Liver (tissue), 9 donors: ENCODE results near the gene ABTB2. TPM values are rescaled to one million over a fixed set of nuclear protein-coding genes. Genes with fewer than 3 reads are reported as not detected.

Source experiments
- DNase-seq: peaks from one replicate; pipeline ENCODE4 v3.0.0-alpha.2; 2017; ENCODE audit warnings: low spot score
- H3K27ac ChIP-seq, 2 donors: one replicate each; pipeline ENCODE4 v1.7.0; 2013; ENCODE audit warnings: inconsistent platforms in 2 of 2, low read length in 2 of 2, control low read depth in 1 of 2, low read depth in 1 of 2, mild to moderate bottlenecking in 1 of 2
- H3K27me3 ChIP-seq, 4 donors: one replicate each; pipeline versions ENCODE4 v1.6.1 to v1.7.0; 2013; ENCODE audit warnings: low read length in 3 of 4, inconsistent platforms in 1 of 4, mild to moderate bottlenecking in 1 of 4, moderate library complexity in 1 of 4; ENCODE audit not compliant: control insufficient read depth in 4 of 4, insufficient read depth in 4 of 4
- H3K36me3 ChIP-seq, 4 donors: one replicate each; pipeline versions ENCODE4 v1.6.1 to v1.7.0; 2013; ENCODE audit warnings: low read length in 3 of 4, mild to moderate bottlenecking in 3 of 4, low read depth in 1 of 4, moderate library complexity in 1 of 4; ENCODE audit not compliant: control insufficient read depth in 4 of 4, insufficient read depth in 3 of 4
- H3K4me1 ChIP-seq, 4 donors: one replicate each; pipeline versions ENCODE4 v1.6.1 to v1.7.0; 2013; ENCODE audit warnings: low read length in 3 of 4, mild to moderate bottlenecking in 3 of 4, moderate library complexity in 1 of 4; ENCODE audit not compliant: control insufficient read depth in 4 of 4, insufficient read depth in 4 of 4
- H3K4me3 ChIP-seq, 3 donors: one replicate each; pipeline versions ENCODE4 v1.6.1 to v1.7.0; 2013; ENCODE audit warnings: low read length in 3 of 3, control low read depth in 1 of 3, low read depth in 1 of 3, mild to moderate bottlenecking in 1 of 3
- H3K9ac ChIP-seq, 2 donors: one replicate each; pipeline ENCODE4 v1.7.0; 2013; ENCODE audit warnings: low read length in 2 of 2, mild to moderate bottlenecking in 2 of 2, moderate library complexity in 2 of 2, control low read depth in 1 of 2, low read depth in 1 of 2
- H3K9me3 ChIP-seq, 4 donors: one replicate each; pipeline versions ENCODE4 v1.6.1 to v1.7.0; 2013; ENCODE audit warnings: low read length in 3 of 4; ENCODE audit not compliant: control insufficient read depth in 4 of 4
- EGR1 ChIP-seq, 2 donors: IDR thresholded peaks; 2 replicates each; pipeline ENCODE4 v1.6.1; 2016 to 2018; ENCODE audit warnings: antibody characterized with exemption in 2 of 2, low read depth in 2 of 2
- FOXA1 ChIP-seq: IDR thresholded peaks from 2 replicates; pipeline ENCODE4 v1.6.1; 2016; ENCODE audit warnings: antibody characterized with exemption
- FOXA2 ChIP-seq: IDR thresholded peaks from 2 replicates; pipeline ENCODE4 v1.6.1; 2016; ENCODE audit warnings: antibody characterized with exemption
- GABPA ChIP-seq, 2 donors: IDR thresholded peaks in 1 of 2; conservative IDR thresholded peaks in 1 of 2; 2 replicates each; pipeline ENCODE4 v1.6.1; 2016; ENCODE audit warnings: antibody characterized with exemption in 2 of 2, mild to moderate bottlenecking in 1 of 2, moderate library complexity in 1 of 2
- HNF4A ChIP-seq, 2 donors: conservative IDR thresholded peaks; 2 replicates each; pipeline ENCODE4 v1.6.1; 2016; ENCODE audit warnings: antibody characterized with exemption in 2 of 2, mild to moderate bottlenecking in 2 of 2
- HNF4G ChIP-seq: IDR thresholded peaks from 2 replicates; pipeline ENCODE4 v1.6.1; 2016; ENCODE audit warnings: antibody characterized with exemption
- NR2F2 ChIP-seq: IDR thresholded peaks from 2 replicates; pipeline ENCODE4 v1.6.1; 2016; ENCODE audit warnings: antibody characterized with exemption
- RAD21 ChIP-seq, 2 donors: IDR thresholded peaks; 2 replicates each; pipeline ENCODE4 v1.6.1; 2016; ENCODE audit warnings: antibody characterized with exemption in 2 of 2, mild to moderate bottlenecking in 2 of 2
- RXRA ChIP-seq, 2 donors: IDR thresholded peaks; 2 replicates each; pipeline ENCODE4 v1.6.1; 2017 to 2018; ENCODE audit warnings: antibody characterized with exemption in 2 of 2, mild to moderate bottlenecking in 1 of 2
- SP1 ChIP-seq: IDR thresholded peaks from 2 replicates; pipeline ENCODE4 v1.6.1; 2018; ENCODE audit warnings: antibody characterized with exemption, mild to moderate bottlenecking
- TAF1 ChIP-seq: conservative IDR thresholded peaks from 2 replicates; pipeline ENCODE4 v1.6.1; 2016; ENCODE audit warnings: antibody characterized with exemption, mild to moderate bottlenecking
- YY1 ChIP-seq: IDR thresholded peaks from 2 replicates; pipeline ENCODE4 v1.6.1; 2016; ENCODE audit warnings: antibody characterized with exemption, mild to moderate bottlenecking
- WGBS: extraction: QIAGEN DNeasy Blood & Tissue Kit; methylation state at CpG from one replicate; pipeline ENCODE4 v1.1.7; 2013; 5-methylcytosine and 5-hydroxymethylcytosine counted together
- polyA plus RNA-seq, 2 donors: library from polyadenylated mRNA; stranded (reverse) in 1 of 2; unstranded in 1 of 2; fragments of 200-250 nt in 1 of 2; fragments of >200 nt in 1 of 2; fragmentation: Nextera tagmentation in 1 of 2; extraction: Ambion mirVana in 1 of 2; gene quantifications; one replicate each; pipeline versions ENCODE4 v1.2.1 to v1.2.3, GENCODE V29; 2013 to 2015
- total RNA-seq, 2 donors: library from RNA; depleted of rRNA; stranded (reverse); fragments of >200 nt; gene quantifications; one replicate each; pipeline ENCODE4 v1.2.3, GENCODE V29; 2014
- TF ChIP-seq, protein P1 (sequence below): fragments of 150-350 bp; IDR thresholded peaks from 2 replicates; pipeline ENCODE4 v1.5.1; 2017; ENCODE audit warnings: improper control_type of control experiment, low read depth, low read length; ENCODE audit not compliant: missing input control
- TF ChIP-seq, protein P2 (sequence below): IDR thresholded peaks from 2 replicates; pipeline ENCODE4 v1.6.1; 2016; ENCODE audit warnings: antibody characterized with exemption
- TF ChIP-seq, protein P3 (sequence below): IDR thresholded peaks from 2 replicates; pipeline ENCODE4 v1.6.1; 2016; ENCODE audit warnings: antibody characterized with exemption
- TF ChIP-seq, protein P4 (sequence below): IDR thresholded peaks from 2 replicates; pipeline ENCODE4 v1.6.1; 2016; ENCODE audit warnings: antibody characterized with exemption
- TF ChIP-seq, protein P5 (sequence below): IDR thresholded peaks from 2 replicates; pipeline ENCODE4 v1.6.1; 2016; ENCODE audit warnings: antibody characterized with exemption, mild to moderate bottlenecking
- donor health status: healthy.
- donor health status: healthy.
- donor health status: healthy.
- donor health status: healthy.
- donor health status: healthy.

Gene ABTB2
- total and polyA plus RNA-seq, 4 donors, result 2.4 to 8.9 (median 6.1) TPM

DNA sequence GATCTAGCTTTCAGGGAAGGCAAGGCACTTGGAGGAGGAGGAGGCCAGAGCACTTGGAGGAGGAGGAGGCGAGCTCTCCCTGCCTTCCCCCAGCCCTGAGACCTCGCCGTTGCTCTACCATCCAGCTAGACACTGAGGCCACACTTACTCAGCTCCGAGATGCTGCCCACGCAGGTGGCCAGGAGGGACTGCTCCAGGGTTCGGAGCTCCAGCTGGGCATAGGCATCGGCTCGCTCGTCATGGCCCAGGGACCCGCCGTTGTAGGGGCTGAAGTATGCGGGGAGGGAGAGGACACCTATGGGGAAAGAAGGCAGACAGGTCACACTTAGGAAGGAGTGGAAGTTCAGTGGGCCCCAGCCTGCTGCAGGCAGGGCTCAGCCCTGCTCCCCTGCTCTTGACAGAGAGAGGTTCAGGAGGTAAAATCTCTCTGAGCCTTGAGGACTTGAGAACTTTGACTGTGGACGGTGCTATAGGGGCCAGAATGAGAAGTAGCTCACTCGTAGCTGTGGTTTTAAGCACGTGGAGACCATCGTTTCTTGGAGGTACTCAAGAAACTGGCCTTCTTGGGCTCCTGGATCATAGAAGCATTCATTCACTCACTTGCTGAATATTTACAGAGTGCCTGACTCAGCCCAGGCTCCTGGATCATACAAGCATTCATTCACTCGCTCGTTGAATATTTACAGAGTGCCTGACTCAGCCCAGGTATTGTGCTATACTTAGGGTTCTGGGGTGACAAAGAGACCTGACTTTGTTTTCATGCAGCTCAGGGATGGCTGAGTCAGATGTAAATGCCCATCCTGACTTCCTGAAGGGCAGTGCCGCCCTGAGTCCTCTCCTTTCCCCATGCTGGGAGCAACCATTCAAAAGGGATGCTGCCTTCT lies 153.2 kb downstream of the ABTB2 start:
- 88% methylated on average over 19 of the region's 19 CpGs for WGBS
- no peaks in the 10 kb centered on the region for H3K9me3 ChIP-seq
- peaks cover 0 to 7% (median 2%) of the 10 kb centered on the region in 4 donors for H3K36me3 ChIP-seq
- no peak overlapping the region for H3K4me3 ChIP-seq
- no peak overlapping the region for H3K9ac ChIP-seq
- H3K27me3 ChIP-seq, result no peaks in the 10 kb centered on the region
- H3K4me1 ChIP-seq, result no peaks in the 10 kb centered on the region
- TF ChIP-seq TAF1, result no peak
- TF ChIP-seq, protein P1, sequence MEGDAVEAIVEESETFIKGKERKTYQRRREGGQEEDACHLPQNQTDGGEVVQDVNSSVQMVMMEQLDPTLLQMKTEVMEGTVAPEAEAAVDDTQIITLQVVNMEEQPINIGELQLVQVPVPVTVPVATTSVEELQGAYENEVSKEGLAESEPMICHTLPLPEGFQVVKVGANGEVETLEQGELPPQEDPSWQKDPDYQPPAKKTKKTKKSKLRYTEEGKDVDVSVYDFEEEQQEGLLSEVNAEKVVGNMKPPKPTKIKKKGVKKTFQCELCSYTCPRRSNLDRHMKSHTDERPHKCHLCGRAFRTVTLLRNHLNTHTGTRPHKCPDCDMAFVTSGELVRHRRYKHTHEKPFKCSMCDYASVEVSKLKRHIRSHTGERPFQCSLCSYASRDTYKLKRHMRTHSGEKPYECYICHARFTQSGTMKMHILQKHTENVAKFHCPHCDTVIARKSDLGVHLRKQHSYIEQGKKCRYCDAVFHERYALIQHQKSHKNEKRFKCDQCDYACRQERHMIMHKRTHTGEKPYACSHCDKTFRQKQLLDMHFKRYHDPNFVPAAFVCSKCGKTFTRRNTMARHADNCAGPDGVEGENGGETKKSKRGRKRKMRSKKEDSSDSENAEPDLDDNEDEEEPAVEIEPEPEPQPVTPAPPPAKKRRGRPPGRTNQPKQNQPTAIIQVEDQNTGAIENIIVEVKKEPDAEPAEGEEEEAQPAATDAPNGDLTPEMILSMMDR, result no peak
- TF ChIP-seq HNF4G, result no peak
- TF ChIP-seq EGR1 (IDR thresholded peaks at IDR 0.05; ENCODE audit: low read depth in 2 of 2), result no peak
- TF ChIP-seq, protein P2, sequence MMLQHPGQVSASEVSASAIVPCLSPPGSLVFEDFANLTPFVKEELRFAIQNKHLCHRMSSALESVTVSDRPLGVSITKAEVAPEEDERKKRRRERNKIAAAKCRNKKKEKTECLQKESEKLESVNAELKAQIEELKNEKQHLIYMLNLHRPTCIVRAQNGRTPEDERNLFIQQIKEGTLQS, result no peak
- TF ChIP-seq RAD21 (IDR thresholded peaks at IDR 0.05), result no peak
- TF ChIP-seq, protein P3, sequence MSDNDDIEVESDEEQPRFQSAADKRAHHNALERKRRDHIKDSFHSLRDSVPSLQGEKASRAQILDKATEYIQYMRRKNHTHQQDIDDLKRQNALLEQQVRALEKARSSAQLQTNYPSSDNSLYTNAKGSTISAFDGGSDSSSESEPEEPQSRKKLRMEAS, result no peak
- no peak for TF ChIP-seq GABPA (IDR thresholded peaks at IDR 0.05 in 1 of 2, conservative IDR thresholded peaks at IDR 0.05 in 1 of 2)
- no peak for TF ChIP-seq RXRA (IDR thresholded peaks at IDR 0.05)
- TF ChIP-seq HNF4A (conservative IDR thresholded peaks at IDR 0.05), result no peak
- TF ChIP-seq YY1, result no peak
- no peak overlapping the region for H3K27ac ChIP-seq
- DNase-seq, result no peak

DNA sequence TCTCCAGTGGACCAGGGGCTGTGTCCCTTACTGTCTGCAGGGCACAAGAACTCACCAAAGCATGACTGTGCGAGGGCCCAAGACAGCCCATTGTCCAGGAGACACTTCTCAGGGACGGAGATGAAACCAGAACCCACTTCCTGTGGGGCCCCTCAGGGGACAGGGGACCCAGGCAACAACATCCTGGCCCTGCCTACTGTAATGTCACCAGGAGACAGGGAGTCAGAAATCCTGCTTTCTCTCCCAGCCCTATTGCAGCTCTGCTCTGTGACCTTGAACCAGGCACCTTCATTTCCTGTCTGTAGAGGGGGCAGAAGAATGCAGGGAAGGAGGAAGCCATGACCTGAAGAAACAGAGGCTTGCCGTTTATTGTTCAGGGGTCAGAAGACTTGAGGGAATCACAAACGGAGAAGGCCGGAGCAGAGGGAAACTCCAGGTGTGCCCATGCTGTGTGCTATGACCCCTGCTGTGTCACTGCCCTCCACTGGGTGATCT lies 154.4 kb downstream of the ABTB2 start:
- WGBS, result 73% methylated on average over 5 of the region's 5 CpGs
- no peak for DNase-seq

More for the DNA sequence above, 154.4 kb downstream of the ABTB2 start:
- no peaks in the 10 kb centered on the region for H3K9me3 ChIP-seq
- H3K4me3 ChIP-seq, result no peak overlapping the region
- peaks cover 0 to 7% (median 2%) of the 10 kb centered on the region in 4 donors for H3K36me3 ChIP-seq
- TF ChIP-seq, protein P1, result no peak
- no peak for TF ChIP-seq TAF1
- no peak for TF ChIP-seq RAD21 (IDR thresholded peaks at IDR 0.05)
- TF ChIP-seq HNF4A (conservative IDR thresholded peaks at IDR 0.05), result no peak
- TF ChIP-seq NR2F2, result no peak
- no peak for TF ChIP-seq RXRA (IDR thresholded peaks at IDR 0.05)
- TF ChIP-seq, protein P4, sequence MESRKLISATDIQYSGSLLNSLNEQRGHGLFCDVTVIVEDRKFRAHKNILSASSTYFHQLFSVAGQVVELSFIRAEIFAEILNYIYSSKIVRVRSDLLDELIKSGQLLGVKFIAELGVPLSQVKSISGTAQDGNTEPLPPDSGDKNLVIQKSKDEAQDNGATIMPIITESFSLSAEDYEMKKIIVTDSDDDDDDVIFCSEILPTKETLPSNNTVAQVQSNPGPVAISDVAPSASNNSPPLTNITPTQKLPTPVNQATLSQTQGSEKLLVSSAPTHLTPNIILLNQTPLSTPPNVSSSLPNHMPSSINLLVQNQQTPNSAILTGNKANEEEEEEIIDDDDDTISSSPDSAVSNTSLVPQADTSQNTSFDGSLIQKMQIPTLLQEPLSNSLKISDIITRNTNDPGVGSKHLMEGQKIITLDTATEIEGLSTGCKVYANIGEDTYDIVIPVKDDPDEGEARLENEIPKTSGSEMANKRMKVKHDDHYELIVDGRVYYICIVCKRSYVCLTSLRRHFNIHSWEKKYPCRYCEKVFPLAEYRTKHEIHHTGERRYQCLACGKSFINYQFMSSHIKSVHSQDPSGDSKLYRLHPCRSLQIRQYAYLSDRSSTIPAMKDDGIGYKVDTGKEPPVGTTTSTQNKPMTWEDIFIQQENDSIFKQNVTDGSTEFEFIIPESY, result no peak
- TF ChIP-seq HNF4G, result no peak
- TF ChIP-seq, protein P5, sequence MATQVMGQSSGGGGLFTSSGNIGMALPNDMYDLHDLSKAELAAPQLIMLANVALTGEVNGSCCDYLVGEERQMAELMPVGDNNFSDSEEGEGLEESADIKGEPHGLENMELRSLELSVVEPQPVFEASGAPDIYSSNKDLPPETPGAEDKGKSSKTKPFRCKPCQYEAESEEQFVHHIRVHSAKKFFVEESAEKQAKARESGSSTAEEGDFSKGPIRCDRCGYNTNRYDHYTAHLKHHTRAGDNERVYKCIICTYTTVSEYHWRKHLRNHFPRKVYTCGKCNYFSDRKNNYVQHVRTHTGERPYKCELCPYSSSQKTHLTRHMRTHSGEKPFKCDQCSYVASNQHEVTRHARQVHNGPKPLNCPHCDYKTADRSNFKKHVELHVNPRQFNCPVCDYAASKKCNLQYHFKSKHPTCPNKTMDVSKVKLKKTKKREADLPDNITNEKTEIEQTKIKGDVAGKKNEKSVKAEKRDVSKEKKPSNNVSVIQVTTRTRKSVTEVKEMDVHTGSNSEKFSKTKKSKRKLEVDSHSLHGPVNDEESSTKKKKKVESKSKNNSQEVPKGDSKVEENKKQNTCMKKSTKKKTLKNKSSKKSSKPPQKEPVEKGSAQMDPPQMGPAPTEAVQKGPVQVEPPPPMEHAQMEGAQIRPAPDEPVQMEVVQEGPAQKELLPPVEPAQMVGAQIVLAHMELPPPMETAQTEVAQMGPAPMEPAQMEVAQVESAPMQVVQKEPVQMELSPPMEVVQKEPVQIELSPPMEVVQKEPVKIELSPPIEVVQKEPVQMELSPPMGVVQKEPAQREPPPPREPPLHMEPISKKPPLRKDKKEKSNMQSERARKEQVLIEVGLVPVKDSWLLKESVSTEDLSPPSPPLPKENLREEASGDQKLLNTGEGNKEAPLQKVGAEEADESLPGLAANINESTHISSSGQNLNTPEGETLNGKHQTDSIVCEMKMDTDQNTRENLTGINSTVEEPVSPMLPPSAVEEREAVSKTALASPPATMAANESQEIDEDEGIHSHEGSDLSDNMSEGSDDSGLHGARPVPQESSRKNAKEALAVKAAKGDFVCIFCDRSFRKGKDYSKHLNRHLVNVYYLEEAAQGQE, result no peak
- TF ChIP-seq FOXA1, result no peak
- TF ChIP-seq GABPA (IDR thresholded peaks at IDR 0.05 in 1 of 2, conservative IDR thresholded peaks at IDR 0.05 in 1 of 2), result no peak
- no peak for TF ChIP-seq FOXA2
- TF ChIP-seq YY1, result no peak
- no peak for TF ChIP-seq SP1
- no peak overlapping the region for H3K9ac ChIP-seq
- no peaks in the 10 kb centered on the region for H3K27me3 ChIP-seq
- no peak overlapping the region for H3K27ac ChIP-seq
- H3K4me1 ChIP-seq, result no peaks in the 10 kb centered on the region
